Pancreas (tissue), 10 donors: ENCODE results near the gene SVEP1. TPM values are rescaled to one million over a fixed set of nuclear protein-coding genes. Genes with fewer than 3 reads are reported as not detected.

Experiments
- ATAC-seq, 4 donors: fragments of 200-7000 bp; cut with Tn5 transposase; one replicate each; pipeline versions ENCODE4 v1.8.0 to v1.9.1; 2020; ENCODE audit warnings: mild to moderate bottlenecking in 4 of 4, moderate library complexity in 4 of 4
- DNase-seq, 6 donors: peaks; one replicate each; pipeline ENCODE4 v3.0.0-alpha.2; 2020
- FAIRE-seq: peaks from 2 replicates; lab custom pipeline; 2012; peaks lifted over from hg19 to GRCh38; lab: Jason Lieb, UNC
- H3K27ac ChIP-seq, 4 donors: fragments of 200-600 bp; sonication (generic); 1 replicate in 3 of 4; 2 replicates in 1 of 4; pipeline versions ENCODE4 v1.5.0 to v1.8.0; 2020
- H3K27me3 ChIP-seq, 4 donors: fragments of 200-600 bp; one replicate each; pipeline ENCODE4 v1.8.0; 2021
- H3K36me3 ChIP-seq, 3 donors: fragments of 200-600 bp; sonication (generic) in 1 of 3; one replicate each; pipeline versions ENCODE4 v1.5.0 to v1.8.0; 2020 to 2021
- H3K4me1 ChIP-seq, 3 donors: fragments of 200-600 bp; one replicate each; pipeline ENCODE4 v1.8.0; 2021
- H3K4me3 ChIP-seq, 4 donors: fragments of 200-600 bp; sonication (generic) in 2 of 4; one replicate each; pipeline versions ENCODE4 v1.5.0 to v1.8.0; 2020 to 2021
- H3K9me3 ChIP-seq, 4 donors: fragments of 200-600 bp; one replicate each; pipeline ENCODE4 v1.8.0; 2021
- CTCF ChIP-seq, 4 donors: fragments of 200-600 bp; sonication (generic) in 3 of 4; IDR thresholded peaks; one replicate each; pipeline versions ENCODE4 v1.5.0 to v1.8.0; 2021; ENCODE audit warnings: antibody characterized with exemption in 4 of 4
- WGBS, 2 donors: extraction: QIAGEN DNeasy Blood & Tissue Kit; methylation state at CpG; one replicate each; pipeline ENCODE4 v1.1.7; 2013; 5-methylcytosine and 5-hydroxymethylcytosine counted together
- intact Hi-C, 3 donors: fragments of 100-400 bp; cut with DNase I; formaldehyde crosslinking; loops; one replicate each; pipeline versions ENCODE4 v1.11.1 to v1.14.2; 2022
- polyA plus RNA-seq, 2 donors: library from polyadenylated mRNA; stranded (reverse); fragments of 200-250 nt; gene quantifications; one replicate each; pipeline ENCODE4 v1.2.3, GENCODE V29; 2013
- total RNA-seq, 6 donors: library from RNA; stranded (reverse); fragmentation: NEBNext Ultra II Directional in 4 of 6; extraction: Animal tissue kit (Norgen Biotek cat#: 25700) in 4 of 6; gene quantifications; one replicate each; pipeline versions ENCODE4 v1.2.1 to v1.2.4, GENCODE V29; 2021 to 2023
- donor health status: healthy with polysubstance abuse.
- donor health status: DM: no; HTN: no; CAD: no; lungs with moderate emphysema.
- donor health status: DM: no; HTN: no; CAD: no.
- donor health status: control.
- donor health status: control.
- donor health status: Bipolar disorder and iron deficiency.
- donor health status: DM: yes; HTN: yes; CAD: no.
- donor health status: DM: no; HTN: no; CAD: no.
- donor health status: DM: no; HTN: no; CAD: no.
- donor health status: DM: yes; HTN: yes; CAD: no.

SVEP1 gene
- total RNA-seq: 10 to 100 TPM in 3 of 6 donors, 1 to 10 TPM in 3; 3.6 to 12.8 (median 8.5) TPM
- polyA plus RNA-seq: 1 to 10 TPM in 1 of 2 donors, under 1 TPM in 1; 0.96 to 1.2 TPM

- FAIRE-seq (no peak), ATAC-seq (peak; percentile 39 to 67 (median 60)), DNase-seq (peak; percentile 7 to 65 (median 30))
- H3K4me3 ChIP-seq: peak within 1 kb of the TSS; percentile 18 to 52 (median 33)
- no peaks in the 10 kb centered on the region for H3K4me1 ChIP-seq
- TF ChIP-seq CTCF (IDR thresholded peaks at IDR 0.05): no peak
- 0 to 1% methylated on average over 80 to 89 of the region's 89 CpGs for WGBS, 2 donors
- no peaks in the 10 kb centered on the region for H3K9me3 ChIP-seq
- peak within 1 kb of the TSS in 3 of 4 donors; percentile 22 to 65 (median 58) for H3K27ac ChIP-seq
- no peaks in the 10 kb centered on the region for H3K36me3 ChIP-seq
- intact Hi-C loops: no loop called here
- H3K27me3 ChIP-seq: peaks cover 0 to 14% (median 4%) of the 10 kb centered on the region in 4 donors
These were observed at the start of gene SVEP1 for GRCh38 chr9:110579034-110579861. Gene SVEP1, minus strand, starts transcription at chr9:110579741. Its CDS starts 198 bp downstream, at chr9:110579543.

GRCh38 chr9:110626101-110626829 lies 46.7 kb upstream of the SVEP1 start:
- no peak for FAIRE-seq
- intact Hi-C loops: no loop called here
- no peak for ATAC-seq
- Histone ChIP-seq H3K4me1 (no peaks in the 10 kb centered on the region), H3K27me3 (no peaks in the 10 kb centered on the region), H3K36me3 (no peaks in the 10 kb centered on the region), H3K27ac (no peak overlapping the region), H3K4me3 (no peak overlapping the region), H3K9me3 (no peaks in the 10 kb centered on the region)
- no peak for DNase-seq
- TF ChIP-seq CTCF (IDR thresholded peaks at IDR 0.05): no peak
- WGBS, 2 donors: 59 to 66% methylated on average over 9 of the region's 9 CpGs

GRCh38 chr9:110623462-110624025 lies 44.0 kb upstream of the SVEP1 start:
- FAIRE-seq (peak; percentile 94), ATAC-seq (peak; percentile 46 to 86 (median 80)), DNase-seq (peak in 3 of 6 donors; percentile 9 to 57 (median 23))
- intact Hi-C loops: no loop called here
- Histone ChIP-seq H3K27ac (no peak overlapping the region), H3K4me1 (no peaks in the 10 kb centered on the region), H3K9me3 (no peaks in the 10 kb centered on the region), H3K4me3 (no peak overlapping the region), H3K36me3 (no peaks in the 10 kb centered on the region), H3K27me3 (no peaks in the 10 kb centered on the region)
- TF ChIP-seq CTCF (IDR thresholded peaks at IDR 0.05): peak; percentile 45 to 72 (median 62)
- WGBS, 2 donors: 24 to 27% methylated on average over 3 of the region's 3 CpGs

- Histone ChIP-seq H3K36me3 (no peaks in the 10 kb centered on the region), H3K27me3 (no peaks in the 10 kb centered on the region), H3K4me3 (no peak overlapping the region), H3K4me1 (no peaks in the 10 kb centered on the region), H3K9me3 (no peaks in the 10 kb centered on the region), H3K27ac (no peak overlapping the region)
- intact Hi-C loops: no loop called here
- 61 to 77% methylated on average over 2 of the region's 2 CpGs for WGBS, 2 donors
- no peak for ATAC-seq
- no peak for FAIRE-seq
- no peak for TF ChIP-seq CTCF (IDR thresholded peaks at IDR 0.05)
- no peak for DNase-seq
These were observed 42.8 kb upstream of the SVEP1 start for GRCh38 chr9:110622368-110622767.
